ENCODE results near the gene TOB1.

The TOB1 gene

GRCh38 chr17:50866261-50866949 lies at the start of gene TOB1:
Gene TOB1 (minus strand): TSS chr17:50866354. CDS start chr17:50864017, 2,337 bp downstream.
- peak within 1 kb of the TSS; percentile 92 for H3K4me3 ChIP-seq (ENCODE audit: low read depth, low read length)
- POLR2A ChIA-PET, result interaction anchor here (0.6 to 5.9 kb wide), 52 partner anchors 8 to 300 kb away, joined by 3 to 126 read pairs (median 5); partner anchors contain the start of genes NME1, NME2 and SPAG9
- no peak for TF ChIP-seq CTCF (IDR thresholded peaks at IDR 0.05; ENCODE audit: insufficient read depth, low read length, missing control alignments)
- peak; percentile 72 for DNase-seq (ENCODE audit: low read depth, low spot score)
- CTCF ChIA-PET, result interaction anchor here (1.0 to 21.7 kb wide), 3 partner anchors 14 to 98 kb away, joined by 3 to 758 read pairs (median 162); no protein-coding TSS in a partner anchor

- ChIA-PET POLR2A (no interaction called here), CTCF (interaction anchor here (1.2 kb wide), 1 partner anchor 36 kb away, joined by 3 read pairs; no protein-coding TSS in a partner anchor)
- no peak for TF ChIP-seq CTCF (IDR thresholded peaks at IDR 0.05; ENCODE audit: insufficient read depth, low read length, missing control alignments)
- no peak for DNase-seq (ENCODE audit: low read depth, low spot score)
- H3K4me3 ChIP-seq (ENCODE audit: low read depth, low read length), result no peak overlapping the region
Measured at GRCh38 chr17:50914505-50915063, 48.4 kb upstream of the TOB1 start.

- ChIA-PET POLR2A (interaction anchor here (0.8 kb wide), 1 partner anchor 47 kb away, joined by 3 read pairs; the partner anchor contains the start of gene TOB1), CTCF (interaction anchor here (0.9 kb wide), 1 partner anchor 353 kb away, joined by 3 read pairs; no protein-coding TSS in a partner anchor)
- TF ChIP-seq CTCF (IDR thresholded peaks at IDR 0.05; ENCODE audit: insufficient read depth, low read length, missing control alignments), result no peak
- DNase-seq (ENCODE audit: low read depth, low spot score), result no peak
- H3K4me3 ChIP-seq (ENCODE audit: low read depth, low read length), result no peak overlapping the region
Measured at GRCh38 chr17:50913120-50913519, 47.0 kb upstream of the TOB1 start.

GRCh38 chr17:50911890-50912289 lies 45.7 kb upstream of the TOB1 start:
- ChIA-PET CTCF (no interaction called here), POLR2A (interaction anchor here (0.6 to 1.1 kb wide), 2 partner anchors 20 to 45 kb away, joined by 4 to 6 read pairs; partner anchors contain the start of gene TOB1)
- no peak for TF ChIP-seq CTCF (IDR thresholded peaks at IDR 0.05; ENCODE audit: insufficient read depth, low read length, missing control alignments)
- no peak for DNase-seq (ENCODE audit: low read depth, low spot score)
- H3K4me3 ChIP-seq (ENCODE audit: low read depth, low read length), result no peak overlapping the region

GRCh38 chr17:50911450-50911849 lies 45.3 kb upstream of the TOB1 start:
- no peak for DNase-seq (ENCODE audit: low read depth, low spot score)
- POLR2A ChIA-PET, result interaction anchor here (1.1 kb wide), 1 partner anchor 45 kb away, joined by 6 read pairs; the partner anchor contains the start of gene TOB1
- no peak overlapping the region for H3K4me3 ChIP-seq (ENCODE audit: low read depth, low read length)
- TF ChIP-seq CTCF (IDR thresholded peaks at IDR 0.05; ENCODE audit: insufficient read depth, low read length, missing control alignments), result no peak
- CTCF ChIA-PET, result no interaction called here

Measured in AG04449 (cell line).